ENCODE results near the gene CLIP4.

GRCh38 chr2:29184531-29184930, 69.3 kb downstream of the CLIP4 start:
- TF ChIP-seq CTCF (conservative IDR thresholded peaks at IDR 0.05 in 1 of 2, IDR thresholded peaks at IDR 0.05 in 1 of 2; ENCODE audit: extremely low read depth in 1 of 2, insufficient read depth in 1 of 2, low read depth in 1 of 2, low read length in 2 of 2): no peak
- TF ChIP-seq EZH2 (IDR thresholded peaks at IDR 0.05; ENCODE audit: borderline replicate concordance, low read length): no peak
